NCI-H82 treated with DMSO at 0.1 percent for 48 hours (cell line): ENCODE results near the gene SS18L1.

ENCODE experiments used
- DNase-seq: peaks from one replicate; lab custom pipeline; 2025; ENCODE audit not compliant: unreplicated experiment; lab: John Stamatoyannopoulos, UW

The SS18L1 gene

GRCh38 chr20:62119591-62120364, 23.8 kb upstream of the SS18L1 start:
- DNase-seq: no peak

- no peak for DNase-seq
Measured at GRCh38 chr20:62120365-62120762, 23.2 kb upstream of the SS18L1 start.

GRCh38 chr20:62120990-62121775, 22.4 kb upstream of the SS18L1 start:
- DNase-seq: no peak

GRCh38 chr20:62121776-62122653, 21.6 kb upstream of the SS18L1 start, which contains the start of gene LSM14B:
TSS of gene LSM14B (plus strand) at chr20:62122475. CDS start at chr20:62122667, 192 bp downstream.
- DNase-seq: peak; percentile 79

- DNase-seq: no peak
Measured at GRCh38 chr20:62122654-62123449, 20.7 kb upstream of the SS18L1 start.

GRCh38 chr20:62123450-62124118, 20.0 kb upstream of the SS18L1 start:
- no peak for DNase-seq

GRCh38 chr20:62126141-62126540, 17.4 kb upstream of the SS18L1 start:
- DNase-seq: no peak

- DNase-seq: no peak
Measured at GRCh38 chr20:62127799-62128198, 15.8 kb upstream of the SS18L1 start.

GRCh38 chr20:62128502-62128901, 15.1 kb upstream of the SS18L1 start:
- DNase-seq: no peak

GRCh38 chr20:62129731-62130531, 13.6 kb upstream of the SS18L1 start:
- DNase-seq: no peak

GRCh38 chr20:62131560-62132320, 11.8 kb upstream of the SS18L1 start:
- DNase-seq: no peak

GRCh38 chr20:62132421-62132820, 11.1 kb upstream of the SS18L1 start:
- DNase-seq: no peak

- no peak for DNase-seq
Measured at GRCh38 chr20:62133051-62133845, 10.3 kb upstream of the SS18L1 start.

GRCh38 chr20:62133864-62134263, 9.7 kb upstream of the SS18L1 start:
- DNase-seq: no peak

GRCh38 chr20:62134735-62135231, 8.8 kb upstream of the SS18L1 start:
- DNase-seq: no peak

- no peak for DNase-seq
Measured at GRCh38 chr20:62135573-62136266, 7.8 kb upstream of the SS18L1 start.
